Keratinocyte (primary cell): ENCODE data around the gene ZNF581.
A peak's percentile ranks its signal among the peaks of the same experiment; 100 is the strongest.

Experiments used
- EZH2 ChIP-seq: IDR thresholded peaks from one replicate; pipeline ENCODE4 v1.6.1; 2012; ENCODE audit warnings: inconsistent platforms, mild to moderate bottlenecking, low read length, moderate library complexity
- TF ChIP-seq, protein P1 (sequence below), 3 experiments: IDR thresholded peaks in 1 of 3; conservative IDR thresholded peaks in 1 of 3; optimal IDR thresholded peaks in 1 of 3; 2 replicates in 2 of 3; 3 replicates in 1 of 3; pipeline versions ENCODE3 to v1.5.1; 2011; ENCODE audit warnings: low read length in 3 of 3, mild to moderate bottlenecking in 3 of 3, moderate library complexity in 2 of 3, control low read depth in 1 of 3, inconsistent platforms in 1 of 3; ENCODE audit not compliant: insufficient read depth in 2 of 3; ENCODE audit errors: extremely low read depth in 1 of 3

GRCh38 chr19:55638864-55639359 is 4.5 kb upstream of the ZNF581 start:
- TF ChIP-seq, protein P1, sequence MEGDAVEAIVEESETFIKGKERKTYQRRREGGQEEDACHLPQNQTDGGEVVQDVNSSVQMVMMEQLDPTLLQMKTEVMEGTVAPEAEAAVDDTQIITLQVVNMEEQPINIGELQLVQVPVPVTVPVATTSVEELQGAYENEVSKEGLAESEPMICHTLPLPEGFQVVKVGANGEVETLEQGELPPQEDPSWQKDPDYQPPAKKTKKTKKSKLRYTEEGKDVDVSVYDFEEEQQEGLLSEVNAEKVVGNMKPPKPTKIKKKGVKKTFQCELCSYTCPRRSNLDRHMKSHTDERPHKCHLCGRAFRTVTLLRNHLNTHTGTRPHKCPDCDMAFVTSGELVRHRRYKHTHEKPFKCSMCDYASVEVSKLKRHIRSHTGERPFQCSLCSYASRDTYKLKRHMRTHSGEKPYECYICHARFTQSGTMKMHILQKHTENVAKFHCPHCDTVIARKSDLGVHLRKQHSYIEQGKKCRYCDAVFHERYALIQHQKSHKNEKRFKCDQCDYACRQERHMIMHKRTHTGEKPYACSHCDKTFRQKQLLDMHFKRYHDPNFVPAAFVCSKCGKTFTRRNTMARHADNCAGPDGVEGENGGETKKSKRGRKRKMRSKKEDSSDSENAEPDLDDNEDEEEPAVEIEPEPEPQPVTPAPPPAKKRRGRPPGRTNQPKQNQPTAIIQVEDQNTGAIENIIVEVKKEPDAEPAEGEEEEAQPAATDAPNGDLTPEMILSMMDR (optimal IDR thresholded peaks at IDR 0.05 in 1 of 3, IDR thresholded peaks at IDR 0.05 in 1 of 3, conservative IDR thresholded peaks at IDR 0.05 in 1 of 3; ENCODE audit: extremely low read depth in 1 of 3, insufficient read depth in 2 of 3, low read length in 3 of 3), result peak; percentile 49 to 71 (median 54)
- TF ChIP-seq EZH2, result no peak
